ENCODE data around the gene SUSD1.

Gene SUSD1

GRCh38 chr9:112063151-112063550, 111.9 kb downstream of the SUSD1 start:
- FAIRE-seq, result no peak

- FAIRE-seq, result no peak
Observed at GRCh38 chr9:112061152-112061740, 113.9 kb downstream of the SUSD1 start.

GRCh38 chr9:112059966-112060320, 115.2 kb downstream of the SUSD1 start:
- FAIRE-seq, result no peak

- FAIRE-seq, result no peak
Observed at GRCh38 chr9:112059145-112059965, 115.7 kb downstream of the SUSD1 start.

GRCh38 chr9:112056996-112057395, 118.1 kb downstream of the SUSD1 start:
- FAIRE-seq, result no peak

- FAIRE-seq, result no peak
Observed at GRCh38 chr9:112054916-112055315, 120.2 kb downstream of the SUSD1 start.

GRCh38 chr9:112051812-112052211, 123.3 kb downstream of the SUSD1 start:
- no peak for FAIRE-seq

GRCh38 chr9:112050544-112051475, 124.3 kb downstream of the SUSD1 start:
- no peak for FAIRE-seq

- FAIRE-seq, result no peak
Observed at GRCh38 chr9:112049811-112050516, 125.1 kb downstream of the SUSD1 start.

GRCh38 chr9:112048924-112049691, 126.0 kb downstream of the SUSD1 start:
- FAIRE-seq, result no peak

- FAIRE-seq, result no peak
Observed at GRCh38 chr9:112047538-112048066, 127.5 kb downstream of the SUSD1 start.

GRCh38 chr9:112046181-112046580, 128.9 kb downstream of the SUSD1 start:
- no peak for FAIRE-seq

GRCh38 chr9:112044881-112045280, 130.2 kb downstream of the SUSD1 start:
- FAIRE-seq, result no peak

GRCh38 chr9:112044186-112044585, 130.9 kb downstream of the SUSD1 start:
- no peak for FAIRE-seq

- no peak for FAIRE-seq
Observed at GRCh38 chr9:112043423-112043822, 131.7 kb downstream of the SUSD1 start.

- no peak for FAIRE-seq
Observed at GRCh38 chr9:112042769-112043168, 132.3 kb downstream of the SUSD1 start.

GRCh38 chr9:112042244-112042638, 132.9 kb downstream of the SUSD1 start:
- FAIRE-seq, result no peak

- FAIRE-seq, result no peak
Observed at GRCh38 chr9:112041536-112042243, 133.4 kb downstream of the SUSD1 start.

GRCh38 chr9:112041199-112041535, 133.9 kb downstream of the SUSD1 start:
- no peak for FAIRE-seq

- no peak for FAIRE-seq
Observed at GRCh38 chr9:112038017-112038408, 137.1 kb downstream of the SUSD1 start.

Measured in A204.1 (cell line).